ENCODE data around the gene TYK2. TPM values are rescaled to one million over a fixed set of nuclear protein-coding genes. Genes with fewer than 3 reads are reported as not detected.

Gene TYK2
- total and polyA plus RNA-seq, 9 of the 15 experiments (the other 6 are each of a cell fraction or from before 2014, with no cell fraction given), result 15.0 to 182 (median 85.9) TPM

- no peak for TF ChIP-seq RBM14 (IDR thresholded peaks at IDR 0.05; ENCODE audit: borderline replicate concordance, insufficient read depth, low read depth, low read length)
- no peak for TF ChIP-seq ELK1 (CRISPR knock-in tag; IDR thresholded peaks at IDR 0.05)
- TF ChIP-seq IRF9 (tag; IDR thresholded peaks at IDR 0.05), result no peak
- TF ChIP-seq ATF3 (IDR thresholded peaks at IDR 0.05), result peak; percentile 64
- no peak for TF ChIP-seq ATF3 (CRISPR knock-in tag; conservative IDR thresholded peaks at IDR 0.05)
- no peak for TF ChIP-seq ZNF324 (CRISPR knock-in tag; IDR thresholded peaks at IDR 0.05)
- TF ChIP-seq CCNT2 (IDR thresholded peaks at IDR 0.05; ENCODE audit: borderline replicate concordance, extremely low read depth, insufficient read length, low read depth, low read length), result peak; percentile 9
- TF ChIP-seq ETS1 (conservative IDR thresholded peaks at IDR 0.05; ENCODE audit: control insufficient read depth, low read depth, low read length), result 0 out of 2 replicates have a peak, but pooled peaks have one; percentile 26
- no peak for TF ChIP-seq ZNF668 (CRISPR knock-in tag; IDR thresholded peaks at IDR 0.05)
- peak; percentile 68; the same call in 1 of the 2 replicates for TF ChIP-seq MEF2A (IDR thresholded peaks at IDR 0.05; ENCODE audit: control insufficient read depth, low read depth, low read length)
- no peak for TF ChIP-seq ZKSCAN1 (IDR thresholded peaks at IDR 0.05; ENCODE audit: low read depth, low read length)
- TF ChIP-seq NCOA2 (IDR thresholded peaks at IDR 0.05; ENCODE audit: partially characterized antibody in 2 of 2), result no peak
- no peak for TF ChIP-seq MTF1 (CRISPR knock-in tag; IDR thresholded peaks at IDR 0.05; ENCODE audit: borderline replicate concordance)
- no peak for TF ChIP-seq GTF2F1 (IDR thresholded peaks at IDR 0.05; ENCODE audit: low read depth, low read length)
- no peak for TF ChIP-seq CBFA2T2 (conservative IDR thresholded peaks at IDR 0.05)
- peak in 1 of 2 experiments; percentile 48; a peak in 3 of 4 replicates for TF ChIP-seq MAZ (CRISPR knock-in tag; conservative IDR thresholded peaks at IDR 0.05 in 1 of 2, IDR thresholded peaks at IDR 0.05 in 1 of 2)
- peak; percentile 10 for TF ChIP-seq PHF20 (IDR thresholded peaks at IDR 0.05; ENCODE audit: partially characterized antibody)
- no peak for TF ChIP-seq PTTG1 (tag; IDR thresholded peaks at IDR 0.05; ENCODE audit: low read depth)
- TF ChIP-seq ETS2 (tag; IDR thresholded peaks at IDR 0.05; ENCODE audit: borderline replicate concordance, poor library complexity, severe bottlenecking), result no peak
- 0 out of 6 replicates have a peak, but pooled peaks of 1 of the 3 experiments have one; percentile 26 for TF ChIP-seq CTCF (IDR thresholded peaks at IDR 0.05 in 2 of 3, conservative IDR thresholded peaks at IDR 0.05 in 1 of 3; ENCODE audit: insufficient read depth in 2 of 3, low read depth in 1 of 3, low read length in 3 of 3)
- TF ChIP-seq JUND (IDR thresholded peaks at IDR 0.05; ENCODE audit: borderline replicate concordance, low read depth, low read length), result peak; percentile 69
- no peak; the same call in 2 of the 3 replicates for TF ChIP-seq JUND (tag; IDR thresholded peaks at IDR 0.05; ENCODE audit: borderline replicate concordance, low read depth, low read length)
Observed at GRCh38 chr19:10419200-10419645, 38.9 kb upstream of the TYK2 start (continued).

Data from K562 (cell line).